ENCODE measurements around the gene ZFYVE19.

GRCh38 chr15:40825661-40826422 is 19.0 kb downstream of the ZFYVE19 start:
- TF ChIP-seq, protein P1, sequence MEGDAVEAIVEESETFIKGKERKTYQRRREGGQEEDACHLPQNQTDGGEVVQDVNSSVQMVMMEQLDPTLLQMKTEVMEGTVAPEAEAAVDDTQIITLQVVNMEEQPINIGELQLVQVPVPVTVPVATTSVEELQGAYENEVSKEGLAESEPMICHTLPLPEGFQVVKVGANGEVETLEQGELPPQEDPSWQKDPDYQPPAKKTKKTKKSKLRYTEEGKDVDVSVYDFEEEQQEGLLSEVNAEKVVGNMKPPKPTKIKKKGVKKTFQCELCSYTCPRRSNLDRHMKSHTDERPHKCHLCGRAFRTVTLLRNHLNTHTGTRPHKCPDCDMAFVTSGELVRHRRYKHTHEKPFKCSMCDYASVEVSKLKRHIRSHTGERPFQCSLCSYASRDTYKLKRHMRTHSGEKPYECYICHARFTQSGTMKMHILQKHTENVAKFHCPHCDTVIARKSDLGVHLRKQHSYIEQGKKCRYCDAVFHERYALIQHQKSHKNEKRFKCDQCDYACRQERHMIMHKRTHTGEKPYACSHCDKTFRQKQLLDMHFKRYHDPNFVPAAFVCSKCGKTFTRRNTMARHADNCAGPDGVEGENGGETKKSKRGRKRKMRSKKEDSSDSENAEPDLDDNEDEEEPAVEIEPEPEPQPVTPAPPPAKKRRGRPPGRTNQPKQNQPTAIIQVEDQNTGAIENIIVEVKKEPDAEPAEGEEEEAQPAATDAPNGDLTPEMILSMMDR (conservative IDR thresholded peaks at IDR 0.05; ENCODE audit: low read length), result no peak
- TF ChIP-seq EZH2phosphoT487 (IDR thresholded peaks at IDR 0.05; ENCODE audit: borderline replicate concordance, low read depth, low read length), result no peak

Measured in OCI-LY7 (cell line).